GM19043 (cell line): ENCODE measurements around the gene NUDT4B.
"Not testable (repeated sequence)": the region's sequence is repeated elsewhere in the genome, so short reads cannot be mapped to it uniquely, and the experiment has no call there.

Experiments
- ATAC-seq: cut with Tn5 transposase; IDR thresholded peaks from one replicate; pipeline ENCODE4 v1.9.1; 2021; ENCODE audit warnings: low read depth; ENCODE audit not compliant: unreplicated experiment

NUDT4B gene

DNA sequence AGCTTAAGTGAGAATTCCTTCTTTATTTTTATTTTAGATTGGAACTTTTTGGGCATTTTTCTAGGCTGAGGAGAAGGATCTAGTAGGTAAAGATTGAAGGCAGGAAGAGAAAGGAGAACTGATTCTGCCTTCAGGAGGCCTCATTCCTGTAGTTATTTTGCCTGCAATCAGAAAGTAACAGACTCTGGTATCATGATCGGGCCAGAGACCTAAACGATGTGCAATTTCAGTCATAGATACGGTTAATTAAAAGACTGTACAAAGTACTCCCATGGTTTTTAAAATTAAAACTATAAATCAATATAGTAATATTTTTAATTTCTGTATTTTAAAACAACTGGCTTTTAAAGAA is 14.3 kb upstream of the NUDT4B start:
- not testable (repeated sequence) for ATAC-seq

DNA sequence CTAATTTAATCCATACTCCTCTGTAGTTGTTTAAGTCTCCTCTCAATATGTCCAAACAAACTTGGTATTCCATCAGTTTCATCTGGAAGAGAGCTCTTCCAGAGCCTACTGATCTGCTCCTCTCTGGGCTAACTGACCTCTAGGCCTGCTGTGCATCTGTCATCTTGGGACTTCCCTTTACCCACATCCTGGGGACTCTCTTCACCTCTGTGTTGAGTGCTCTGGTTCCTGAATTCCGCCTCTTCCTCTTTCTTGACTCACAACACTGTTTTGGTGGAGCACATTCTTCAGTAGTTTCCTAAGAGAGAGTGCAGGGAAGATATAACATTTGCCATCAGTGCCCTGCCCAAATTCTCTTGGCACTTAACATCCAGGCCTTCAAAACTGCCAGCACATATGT is 13.0 kb upstream of the NUDT4B start:
- ATAC-seq, result not testable (repeated sequence)

- not testable (repeated sequence) for ATAC-seq
Observed at GRCh38 chr1:148738667-148739066, 9.9 kb upstream of the NUDT4B start.

DNA sequence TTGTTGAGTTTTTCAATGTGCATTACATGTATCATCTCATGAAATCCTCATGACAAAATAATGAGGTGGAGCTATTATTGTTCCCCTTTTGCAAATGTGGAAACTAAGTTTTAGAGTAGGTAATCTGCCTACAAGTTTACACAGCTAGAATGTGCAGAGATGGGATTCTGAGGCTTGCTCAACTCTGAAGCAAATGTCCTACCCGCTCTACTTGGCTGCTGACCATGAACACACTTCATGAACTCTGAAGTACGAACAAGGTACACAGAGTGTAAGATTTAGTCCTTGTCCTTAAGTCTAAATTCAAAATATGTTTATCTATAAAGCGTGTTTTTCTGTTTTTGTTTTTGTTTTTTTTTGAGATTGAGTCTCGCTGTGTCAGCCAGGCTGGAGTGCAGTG is 5.4 kb upstream of the NUDT4B start:
- not testable (repeated sequence) for ATAC-seq

- ATAC-seq, result peak; percentile 56
Observed at GRCh38 chr1:148743726-148744720, 4.6 kb upstream of the NUDT4B start.

DNA sequence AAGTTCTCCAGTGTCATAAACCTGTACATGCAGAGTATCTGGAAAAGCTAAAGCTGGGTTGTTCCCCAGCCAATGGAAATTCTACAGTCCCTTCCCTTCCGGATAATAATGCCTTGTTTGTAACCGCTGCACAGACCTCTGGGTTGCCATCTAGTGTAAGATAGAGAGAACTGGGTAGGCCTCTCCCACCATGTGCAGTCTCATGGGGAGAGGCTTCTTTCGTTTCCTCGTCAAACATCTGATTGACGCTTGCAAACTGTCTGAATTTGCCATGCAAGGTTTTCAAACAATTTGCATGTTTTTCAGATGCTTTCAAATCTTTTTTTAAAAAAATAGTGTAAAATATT is 734 bp downstream of the NUDT4B start:
- peak; percentile 84 for ATAC-seq

- ATAC-seq, result not testable (repeated sequence)
Observed at GRCh38 chr1:148756231-148756630, 7.7 kb downstream of the NUDT4B start.

DNA sequence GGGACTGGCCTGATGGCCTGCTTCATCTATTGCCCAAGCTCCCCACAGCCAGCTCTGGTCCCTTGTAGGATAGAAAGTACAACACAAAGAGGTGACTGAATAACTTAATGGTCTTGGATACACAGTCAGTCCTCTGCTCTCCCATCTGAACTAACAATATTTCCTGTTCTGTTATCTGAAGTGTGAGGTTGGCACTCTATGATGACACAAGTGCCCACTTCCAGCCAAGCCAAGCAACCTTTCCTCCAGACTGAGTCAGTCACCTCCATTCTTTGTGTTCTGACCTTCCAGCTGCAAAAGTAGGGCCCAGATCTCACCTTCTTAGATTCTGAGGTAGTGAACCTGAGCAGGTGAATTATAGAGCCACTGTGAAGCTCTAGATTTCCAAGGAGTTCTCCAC is 8.9 kb downstream of the NUDT4B start:
- ATAC-seq, result not testable (repeated sequence)

DNA sequence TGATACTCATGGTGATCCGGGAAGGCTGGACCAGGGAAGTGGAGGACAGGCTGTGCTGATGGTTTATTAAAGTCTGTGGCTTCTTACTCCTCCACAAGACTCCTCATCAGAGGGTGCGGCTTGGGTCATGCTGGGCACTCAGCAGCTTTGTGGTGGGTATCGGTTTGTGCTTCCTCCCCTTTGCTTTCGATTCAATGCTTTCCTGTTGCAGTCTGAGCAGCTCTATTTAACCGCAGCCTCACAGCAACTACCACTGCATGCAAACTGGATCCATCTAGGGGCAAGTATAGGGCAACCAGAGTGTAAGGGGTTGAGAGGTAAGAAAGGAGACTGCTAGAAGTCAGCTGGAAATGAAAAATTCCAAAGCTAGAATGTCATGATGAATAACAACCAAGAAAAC is 9.8 kb downstream of the NUDT4B start:
- ATAC-seq, result peak; percentile 88

DNA sequence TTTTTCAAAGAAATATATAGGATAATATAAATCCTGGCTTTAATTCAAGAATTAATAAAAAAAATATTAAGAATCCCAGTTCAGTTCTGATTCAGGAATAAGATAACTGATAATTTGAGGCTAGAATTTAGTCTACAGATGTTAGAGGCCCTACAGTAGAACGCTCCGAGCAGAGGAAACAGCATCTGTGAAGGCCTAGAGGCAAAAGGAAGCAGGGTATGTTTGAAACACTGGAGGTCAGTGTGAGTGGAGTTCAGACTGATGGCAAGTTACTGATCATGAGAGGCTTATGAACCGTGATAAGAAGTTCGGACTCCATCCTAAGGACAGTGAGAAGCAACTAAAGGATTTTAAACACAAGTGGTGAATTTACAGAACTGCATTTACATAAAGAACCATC is 10.4 kb downstream of the NUDT4B start:
- ATAC-seq, result not testable (repeated sequence)

- ATAC-seq, result not testable (repeated sequence)
Observed at GRCh38 chr1:148759749-148760148, 11.2 kb downstream of the NUDT4B start.

DNA sequence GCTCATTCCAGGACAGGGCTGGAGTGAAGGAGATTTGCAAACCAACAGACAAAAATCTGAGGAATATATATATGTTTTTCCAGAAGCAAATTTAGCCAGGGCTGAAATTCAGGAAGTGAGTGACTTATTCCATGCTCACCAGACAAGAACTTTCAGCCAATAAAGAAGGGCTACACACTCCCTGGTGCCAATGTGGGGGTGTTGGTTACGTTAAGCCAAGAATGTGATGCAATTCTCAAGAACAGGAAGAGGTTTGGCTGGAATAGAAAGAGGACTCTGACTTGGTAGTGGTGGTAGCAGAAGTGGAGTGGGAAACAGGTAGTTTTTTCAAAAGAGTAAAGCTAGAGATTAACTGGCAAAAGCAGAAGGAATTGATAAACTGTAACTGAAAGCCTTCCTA is 11.6 kb downstream of the NUDT4B start:
- ATAC-seq, result not testable (repeated sequence)

DNA sequence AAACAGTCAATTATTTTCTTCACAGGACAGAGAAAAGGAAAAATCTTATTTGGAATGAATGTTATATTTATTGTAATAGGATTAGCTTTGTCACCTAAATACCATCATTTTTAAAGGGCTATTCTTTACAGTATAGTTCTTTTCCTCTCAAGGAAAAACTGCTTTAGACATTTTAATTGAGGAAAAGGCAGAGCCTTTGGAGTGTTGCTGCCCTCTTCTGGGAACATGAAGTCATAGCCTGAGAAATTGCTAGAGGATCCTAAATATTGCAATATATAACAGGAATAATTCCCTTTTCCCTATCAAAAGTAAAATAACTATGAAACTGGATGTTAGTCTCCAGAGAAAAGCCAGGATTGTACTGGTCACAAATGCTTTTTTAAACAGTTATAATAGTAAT is 12.8 kb downstream of the NUDT4B start:
- not testable (repeated sequence) for ATAC-seq

GRCh38 chr1:148765238-148766019 is 16.9 kb downstream of the NUDT4B start:
- not testable (repeated sequence) for ATAC-seq

DNA sequence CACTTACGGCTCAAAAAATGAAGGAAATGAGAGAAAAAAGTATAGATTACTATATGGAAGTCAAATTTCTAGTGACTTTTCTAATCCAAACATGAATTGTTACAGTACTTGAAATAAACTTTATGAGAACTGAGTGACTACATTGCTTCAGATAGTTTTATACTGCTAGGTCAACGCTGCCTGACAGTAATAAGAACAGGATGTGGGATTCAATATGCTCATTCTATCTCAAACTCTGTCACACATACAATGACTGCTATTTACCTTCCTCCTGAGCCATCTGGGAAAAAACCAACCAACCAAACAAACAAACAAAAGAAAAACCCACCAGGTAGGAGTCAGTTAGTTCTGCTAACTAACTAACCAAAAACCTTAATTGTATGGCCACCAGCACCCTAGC is 20.0 kb downstream of the NUDT4B start:
- not testable (repeated sequence) for ATAC-seq

DNA sequence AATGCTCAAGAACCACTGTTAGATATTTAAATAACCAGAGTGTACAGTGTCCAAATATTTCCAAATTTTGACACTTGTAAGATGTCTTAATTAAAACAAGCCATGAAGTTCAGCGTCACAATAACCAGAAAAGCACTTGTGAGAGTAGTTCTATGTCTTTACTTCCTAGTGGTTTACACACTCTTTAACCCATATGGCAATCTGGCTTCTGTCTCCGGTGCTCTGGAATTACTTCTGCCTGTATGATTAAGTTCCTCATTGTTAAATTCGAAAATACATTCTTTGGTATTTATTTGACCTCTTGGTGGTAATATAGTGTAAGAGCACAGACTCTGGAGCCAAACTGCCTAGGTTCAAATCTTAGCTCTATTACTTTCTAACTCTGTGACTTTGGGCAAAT is 20.9 kb downstream of the NUDT4B start:
- not testable (repeated sequence) for ATAC-seq

GRCh38 chr1:148773690-148774089 is 25.1 kb downstream of the NUDT4B start:
- ATAC-seq, result not testable (repeated sequence)

DNA sequence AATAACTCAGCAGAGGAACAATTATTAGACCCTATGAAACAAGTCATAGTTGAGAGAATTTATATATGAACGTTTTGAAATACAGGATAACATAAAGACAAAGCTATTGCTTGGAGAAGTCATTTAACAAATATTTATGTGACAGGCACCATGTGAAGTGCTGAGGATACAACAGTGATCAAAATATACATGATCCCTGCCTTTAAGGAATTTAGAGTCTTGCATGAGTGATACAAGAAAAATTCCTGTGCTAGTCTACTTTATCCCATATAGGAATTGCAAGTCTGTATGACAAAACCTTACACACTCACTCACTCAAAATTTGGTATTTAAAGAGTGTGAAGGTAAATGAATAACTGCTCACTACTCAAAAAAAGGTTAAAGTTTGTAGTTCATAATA is 25.5 kb downstream of the NUDT4B start:
- not testable (repeated sequence) for ATAC-seq

GRCh38 chr1:148775263-148775662 is 26.7 kb downstream of the NUDT4B start:
- ATAC-seq, result not testable (repeated sequence)

DNA sequence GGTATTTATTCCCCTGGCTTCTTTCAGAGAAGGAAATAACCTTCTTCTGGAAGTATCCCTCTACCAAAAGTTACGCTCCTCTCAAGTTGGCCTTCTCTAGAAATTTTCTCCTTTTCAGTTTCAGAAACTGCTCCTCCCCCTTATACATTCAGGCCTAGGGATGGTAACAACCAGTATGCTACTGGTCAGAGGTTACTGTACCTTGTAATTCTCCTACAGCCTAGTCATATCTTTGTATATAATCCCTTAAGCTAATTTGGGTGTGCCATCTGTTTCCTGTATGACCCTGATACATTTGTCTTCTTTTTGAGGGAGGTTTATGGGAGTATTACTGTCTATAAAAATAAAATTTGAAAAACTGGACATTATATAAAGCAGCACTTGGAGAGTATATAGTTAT is 29.1 kb downstream of the NUDT4B start:
- not testable (repeated sequence) for ATAC-seq

DNA sequence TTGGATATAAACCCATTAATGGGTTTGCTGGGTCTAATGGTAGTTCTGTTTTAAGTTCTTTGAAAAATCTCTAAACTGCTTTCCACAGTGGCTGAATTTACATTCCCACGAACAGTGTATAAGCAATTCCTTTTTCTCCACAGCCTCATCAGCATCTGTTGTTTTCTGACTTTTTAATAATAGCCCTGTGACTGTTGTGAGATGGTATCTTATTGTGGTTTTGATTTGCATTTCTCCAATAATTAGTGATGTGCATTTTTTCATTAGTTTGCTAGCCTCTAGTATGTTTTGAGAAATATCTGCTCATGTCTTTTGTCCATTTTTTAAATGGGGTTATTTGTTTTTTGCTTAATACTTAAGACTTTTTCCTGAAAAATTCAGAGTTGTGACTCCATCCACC is 31.8 kb downstream of the NUDT4B start:
- ATAC-seq, result not testable (repeated sequence)
